Melanocyte of skin (primary cell): ENCODE data around the gene FSHR. TPM values are rescaled to one million over a fixed set of nuclear protein-coding genes. Genes with fewer than 3 reads are reported as not detected.

Source experiments
- small RNA-seq, 2 donors: library from RNA; depleted of rRNA; stranded (forward); fragments of <200 nt; gene quantifications; one replicate each; pipeline ENCODE3, GENCODE V24; 2012
- total RNA-seq, 2 donors: library from RNA; depleted of rRNA; stranded (reverse); fragments of >200 nt; gene quantifications; 2 replicates each; pipeline ENCODE4 v1.2.3, GENCODE V29; 2012

FSHR gene
- not detected for total RNA-seq

GRCh38 chr2:49154140-49154539, at the start of gene FSHR:
TSS of gene FSHR (minus strand) at chr2:49154515. CDS start at chr2:49154417, 98 bp downstream.

Small RNA genes lying within 50 kb of the gene (small RNA-seq; reads per million reads assigned to genes)
- 0 reads per million in 2 donors for gene MIR548BA
